ENCODE measurements around the gene DNAH2.

Gene DNAH2

DNA sequence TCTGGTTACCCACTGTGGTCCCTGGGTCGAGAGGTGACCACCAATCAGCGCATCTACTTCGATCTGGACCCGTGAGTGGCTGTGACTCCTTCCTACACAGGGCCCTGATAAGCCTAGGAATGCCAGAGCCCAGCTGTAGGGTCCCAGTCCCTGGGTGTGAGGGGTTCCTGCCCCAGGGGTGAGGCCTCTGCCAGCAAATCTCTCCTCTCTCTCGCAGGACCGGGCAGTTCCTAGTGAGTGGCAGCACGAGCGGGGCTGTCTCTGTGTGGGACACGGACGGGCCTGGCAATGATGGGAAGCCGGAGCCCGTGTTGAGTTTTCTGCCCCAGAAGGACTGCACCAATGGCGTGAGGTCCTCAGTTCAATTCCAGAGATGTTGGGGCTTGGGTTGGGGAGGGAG lies 14.8 kb upstream of the DNAH2 start:
- DNase-seq (ENCODE audit: low read depth in 2 of 2): no peak

DNA sequence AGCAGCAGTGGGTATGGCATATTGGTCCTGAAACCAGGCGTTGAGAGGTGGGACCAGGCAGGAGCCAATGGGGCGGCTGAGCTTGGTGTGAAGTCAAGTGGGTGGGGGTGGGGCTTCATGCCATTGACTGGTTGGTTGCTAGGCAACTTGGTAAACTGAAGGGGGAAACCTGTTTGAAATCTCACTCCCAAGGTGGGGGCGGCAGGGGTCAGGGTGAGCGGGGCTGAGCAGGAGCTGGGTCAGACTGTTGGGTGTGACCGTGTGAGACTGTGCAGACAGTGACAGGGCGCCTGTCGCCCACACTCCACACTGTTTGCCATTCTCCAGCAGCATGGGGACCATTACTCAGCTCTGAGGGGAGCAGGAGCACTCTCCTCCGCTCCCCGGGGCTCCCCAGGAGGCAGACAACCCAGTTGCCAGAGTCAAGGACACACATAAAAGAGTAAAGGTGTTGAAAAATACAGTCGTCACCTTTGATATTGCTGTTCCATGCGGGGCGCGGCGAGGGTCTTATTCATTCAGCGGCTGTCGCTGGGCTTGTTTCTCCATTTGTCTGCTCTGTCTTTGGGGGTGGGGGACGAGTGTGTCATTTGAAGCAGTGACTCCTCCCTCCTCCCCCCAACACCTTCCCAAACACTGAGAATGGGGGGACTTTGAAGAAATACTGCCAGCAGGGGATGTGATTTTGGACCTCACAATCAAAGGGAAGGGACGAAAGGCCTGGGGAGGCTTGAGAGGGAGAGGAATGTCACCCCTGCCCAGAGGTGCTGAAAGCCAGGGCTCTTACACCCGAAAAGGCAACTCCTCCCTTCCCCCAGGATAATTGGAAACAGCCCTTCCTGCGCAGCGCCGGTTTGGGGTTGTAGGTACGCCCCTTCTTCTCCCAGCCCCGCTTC lies 13.7 kb upstream of the DNAH2 start:
- DNase-seq (ENCODE audit: low read depth in 2 of 2): no peak

GRCh38 chr17:7704601-7705268 lies 12.8 kb upstream of the DNAH2 start, which contains the start of gene EFNB3:
Gene EFNB3 (plus strand): TSS chr17:7705202. CDS start chr17:7705599, 397 bp downstream.
- DNase-seq (ENCODE audit: low read depth in 2 of 2): no peak

- DNase-seq (ENCODE audit: low read depth in 2 of 2): no peak
Measured at GRCh38 chr17:7705269-7706255, 12.0 kb upstream of the DNAH2 start.

GRCh38 chr17:7706631-7707354 lies 10.8 kb upstream of the DNAH2 start:
- no peak for DNase-seq (ENCODE audit: low read depth in 2 of 2)

DNA sequence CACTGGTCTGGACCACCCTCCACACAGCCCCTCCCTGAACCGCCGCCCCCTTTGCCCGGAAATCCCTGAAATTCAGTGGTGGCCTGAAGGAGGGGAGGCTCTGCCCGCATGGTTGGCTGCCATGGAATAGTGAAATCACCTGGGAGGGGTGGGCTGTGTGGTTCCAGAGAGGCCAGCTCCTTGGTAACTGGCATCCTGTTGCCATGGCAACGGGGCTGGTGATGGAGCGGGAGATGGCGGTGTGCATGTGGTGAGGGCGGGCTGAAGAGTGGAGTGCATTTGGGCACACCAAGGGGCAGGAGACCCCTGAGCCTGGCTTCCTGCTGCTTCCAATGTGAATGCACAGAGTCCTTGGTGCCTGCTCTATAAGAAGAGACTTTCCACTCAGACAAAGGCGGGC lies 10.1 kb upstream of the DNAH2 start:
- DNase-seq (ENCODE audit: low read depth in 2 of 2): no peak

- no peak for DNase-seq (ENCODE audit: low read depth in 2 of 2)
Measured at GRCh38 chr17:7707858-7708750, 9.4 kb upstream of the DNAH2 start.

DNA sequence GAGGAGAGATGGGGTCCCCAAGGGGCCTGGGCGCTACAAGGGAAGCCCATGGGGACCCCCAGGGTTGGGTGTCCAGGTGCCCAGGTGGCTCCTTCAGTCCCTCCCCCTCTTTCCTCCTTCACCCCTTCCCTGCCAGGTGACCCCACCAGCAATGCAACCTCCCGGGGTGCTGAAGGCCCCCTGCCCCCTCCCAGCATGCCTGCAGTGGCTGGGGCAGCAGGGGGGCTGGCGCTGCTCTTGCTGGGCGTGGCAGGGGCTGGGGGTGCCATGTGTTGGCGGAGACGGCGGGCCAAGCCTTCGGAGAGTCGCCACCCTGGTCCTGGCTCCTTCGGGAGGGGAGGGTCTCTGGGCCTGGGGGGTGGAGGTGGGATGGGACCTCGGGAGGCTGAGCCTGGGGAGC lies 8.5 kb upstream of the DNAH2 start:
- DNase-seq (ENCODE audit: low read depth in 2 of 2): no peak

- DNase-seq (ENCODE audit: low read depth in 2 of 2): no peak
Measured at GRCh38 chr17:7710301-7710700, 7.2 kb upstream of the DNAH2 start.

DNA sequence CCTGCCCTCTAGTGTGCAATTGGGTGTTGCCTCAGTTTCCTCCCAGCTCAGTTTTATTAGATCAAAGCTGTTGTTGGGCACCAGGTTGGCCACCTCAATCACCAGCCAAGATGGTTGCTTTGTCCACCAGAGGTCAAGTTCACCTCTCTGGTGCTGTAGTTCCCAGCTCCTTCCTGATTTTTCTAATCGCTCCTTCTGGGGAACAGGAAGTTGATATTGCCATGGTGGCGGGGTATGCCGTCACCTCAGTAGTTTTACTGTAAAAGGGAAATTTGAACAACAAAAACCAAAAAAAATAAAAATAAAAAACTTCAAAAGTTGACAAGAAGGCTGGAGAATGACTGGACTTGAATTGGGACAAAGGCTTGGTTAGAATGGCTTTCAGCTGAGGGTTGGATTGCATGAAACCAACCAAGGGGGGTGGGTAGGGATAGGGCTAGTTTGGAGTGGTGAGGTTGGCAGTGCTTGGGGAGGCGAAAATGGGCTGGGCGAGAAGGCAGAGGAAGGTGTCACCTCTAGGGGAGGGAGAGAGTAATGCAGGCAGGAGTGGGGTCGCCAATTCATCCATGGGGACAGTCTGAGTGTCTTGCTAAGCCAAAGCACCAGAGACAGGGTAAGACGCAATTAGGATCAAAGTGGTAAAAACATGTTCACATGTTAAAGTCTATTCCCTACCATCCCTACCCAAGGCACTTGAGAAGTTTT lies 6.3 kb upstream of the DNAH2 start:
- no peak for DNase-seq (ENCODE audit: low read depth in 2 of 2)

DNA sequence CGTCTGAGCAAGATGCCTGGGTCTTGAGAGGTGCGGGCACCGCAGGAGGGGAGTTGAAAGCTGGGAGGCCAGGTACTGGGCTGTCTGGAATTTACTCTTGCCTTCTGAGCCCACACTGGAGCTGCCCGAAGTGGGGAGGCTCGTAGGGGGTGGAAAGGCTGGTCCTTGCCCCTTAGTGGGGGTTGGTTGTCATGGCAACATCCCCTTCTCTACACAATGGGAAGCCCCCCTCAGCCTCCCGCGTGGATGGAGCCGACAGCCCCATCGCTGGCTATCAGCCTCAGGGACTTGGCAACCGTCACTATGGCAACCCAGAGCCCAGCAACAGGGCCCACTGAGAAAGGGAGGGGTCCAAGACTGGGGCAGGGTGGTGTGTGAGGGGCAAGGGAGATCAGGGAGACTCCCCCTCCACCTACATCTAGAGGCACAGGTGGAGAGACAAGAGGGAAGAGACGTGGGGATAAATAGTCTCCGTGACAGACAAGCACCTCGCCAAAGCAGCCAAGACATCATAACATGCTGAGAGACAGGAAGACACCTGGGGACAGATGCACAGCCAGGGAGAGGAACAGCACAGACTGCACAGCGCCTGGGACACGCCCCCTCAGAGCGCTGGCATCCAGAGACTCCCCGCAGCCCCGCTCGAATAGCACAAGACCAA lies 5.3 kb upstream of the DNAH2 start:
- no peak for DNase-seq (ENCODE audit: low read depth in 2 of 2)

- DNase-seq (ENCODE audit: low read depth in 2 of 2): no peak
Measured at GRCh38 chr17:7713782-7714181, 3.8 kb upstream of the DNAH2 start.

DNA sequence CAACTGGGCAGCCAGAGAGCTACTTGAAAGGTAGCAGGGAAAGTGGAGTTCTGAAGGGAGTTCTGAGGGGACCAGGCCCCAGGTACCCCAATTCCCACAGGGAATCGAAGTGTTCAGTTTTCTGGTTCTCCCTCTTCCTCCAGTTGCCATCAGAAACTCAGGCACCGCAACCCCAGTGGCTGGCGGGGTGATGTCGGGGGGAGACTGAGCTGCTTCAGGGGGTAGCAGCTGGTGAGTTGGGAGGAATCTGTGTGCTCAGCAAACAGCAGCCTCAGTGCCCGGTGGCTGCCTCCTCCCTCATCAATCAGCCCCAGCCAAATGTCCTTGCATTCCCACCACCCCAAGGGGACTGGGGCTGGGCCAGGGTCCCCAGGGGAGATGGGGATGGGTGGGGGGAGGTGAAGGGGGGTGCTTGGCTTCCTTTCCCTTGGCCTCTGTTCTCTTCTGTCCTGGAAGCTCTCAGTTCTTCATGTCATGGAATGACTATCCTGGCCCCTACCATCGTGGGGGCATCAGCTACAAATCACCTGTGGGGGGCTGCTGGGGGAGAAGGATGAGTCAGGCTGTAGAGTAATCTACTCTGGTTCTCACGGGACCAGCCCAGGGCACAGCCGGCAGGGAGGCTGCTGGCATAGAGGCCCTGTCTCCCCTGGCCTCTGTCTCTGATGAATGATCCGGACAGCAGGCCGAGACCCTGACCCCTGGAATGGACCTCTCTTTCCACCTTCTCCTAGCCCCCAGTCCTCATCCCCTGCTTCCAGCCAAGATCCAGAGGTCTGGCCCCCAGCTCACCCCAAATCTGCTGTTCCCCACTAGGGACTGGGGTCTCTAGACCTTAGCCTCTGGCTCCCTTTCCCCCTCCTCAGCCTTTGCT lies 2.6 kb upstream of the DNAH2 start:
- DNase-seq (ENCODE audit: low read depth in 2 of 2): no peak

- DNase-seq (ENCODE audit: low read depth in 2 of 2): no peak
Measured at GRCh38 chr17:7715936-7716886, 1.3 kb upstream of the DNAH2 start.

DNA sequence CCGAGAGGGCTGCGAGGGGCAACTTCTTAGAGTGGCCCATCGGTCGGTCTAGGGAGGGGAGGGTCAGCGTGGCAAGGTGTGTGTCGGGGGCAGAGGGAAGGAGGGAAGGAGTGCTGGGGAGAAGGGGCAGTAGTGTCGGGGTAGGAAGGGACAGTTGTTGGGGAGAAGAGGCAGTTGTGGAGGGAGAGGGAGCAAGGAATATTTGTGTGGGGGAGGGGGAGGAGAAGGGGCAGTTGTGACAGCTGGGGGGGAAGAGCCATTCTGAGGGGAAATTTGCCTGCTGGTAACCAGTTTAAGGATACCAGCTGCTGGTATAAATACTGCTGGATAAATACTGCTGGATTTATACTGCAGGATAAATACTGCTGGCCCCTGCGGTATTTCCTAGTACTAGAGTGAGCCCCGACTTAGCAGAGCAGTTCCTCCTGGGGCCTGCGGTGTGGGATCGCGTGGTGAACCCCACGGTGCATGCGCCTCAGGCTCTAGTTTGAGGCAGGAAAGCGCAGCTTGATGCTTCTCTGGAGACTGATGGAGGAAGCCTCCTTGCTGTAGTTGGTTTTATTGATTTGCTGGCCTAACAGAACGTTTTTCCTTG lies 309 bp downstream of the DNAH2 start:
- no peak for DNase-seq (ENCODE audit: low read depth in 2 of 2)

DNA sequence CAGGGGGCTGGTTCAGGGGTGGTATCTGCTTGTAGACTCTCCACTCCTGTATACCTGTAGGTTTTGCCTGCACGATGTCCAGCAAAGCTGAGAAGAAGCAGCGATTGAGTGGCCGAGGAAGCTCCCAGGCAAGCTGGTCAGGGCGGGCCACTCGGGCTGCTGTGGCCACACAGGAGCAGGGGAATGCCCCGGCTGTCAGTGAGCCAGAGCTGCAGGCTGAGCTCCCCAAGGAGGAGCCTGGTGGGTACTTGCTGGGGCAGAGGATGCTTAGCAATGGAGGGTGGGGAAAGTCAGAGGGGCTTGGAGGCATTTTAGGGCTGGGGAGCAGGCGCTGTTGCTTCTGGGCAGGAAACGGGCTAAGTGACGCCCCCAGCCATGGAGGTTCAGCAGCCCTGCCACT lies 2.1 kb downstream of the DNAH2 start:
- no peak for DNase-seq (ENCODE audit: low read depth in 2 of 2)

DNA sequence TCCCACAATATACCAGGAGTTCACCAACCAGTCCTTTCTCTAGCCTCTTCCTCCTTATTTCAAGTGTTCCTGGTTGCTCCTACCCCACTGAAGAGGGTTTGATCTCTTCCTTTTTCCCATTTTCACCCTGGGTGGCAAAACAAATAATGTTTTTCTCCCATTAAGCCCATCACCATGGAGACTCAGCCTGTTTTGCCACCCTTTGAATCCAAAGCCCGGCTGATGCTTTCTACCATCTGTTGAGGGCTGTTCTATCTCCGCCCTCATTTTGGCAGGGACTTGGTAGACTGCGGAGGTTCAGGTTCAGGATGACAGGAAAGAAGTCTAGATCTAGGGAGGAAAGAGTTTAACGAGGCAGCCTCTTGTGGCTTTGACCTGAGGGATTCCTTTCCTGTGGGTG lies 2.6 kb downstream of the DNAH2 start:
- no peak for DNase-seq (ENCODE audit: low read depth in 2 of 2)
